DMS153 treated with DMSO at 0.1 percent for 48 hours (cell line): Measurements from ENCODE around the gene HP1BP3.

Experiments
- DNase-seq: peaks from one replicate; lab custom pipeline; 2025; ENCODE audit not compliant: unreplicated experiment; lab: John Stamatoyannopoulos, UW

Gene HP1BP3

GRCh38 chr1:20712215-20712577 lies 74.9 kb downstream of the HP1BP3 start:
- DNase-seq = no peak

GRCh38 chr1:20711285-20712214 lies 75.6 kb downstream of the HP1BP3 start:
- no peak for DNase-seq

GRCh38 chr1:20710469-20711284 lies 76.4 kb downstream of the HP1BP3 start:
- DNase-seq = no peak

GRCh38 chr1:20709868-20710267 lies 77.2 kb downstream of the HP1BP3 start:
- no peak for DNase-seq

GRCh38 chr1:20708891-20709290 lies 78.2 kb downstream of the HP1BP3 start:
- DNase-seq = no peak

- no peak for DNase-seq
Measured at GRCh38 chr1:20708057-20708456, 79.0 kb downstream of the HP1BP3 start.

- DNase-seq = no peak
Measured at GRCh38 chr1:20706841-20707240, 80.3 kb downstream of the HP1BP3 start.

GRCh38 chr1:20705203-20705755 lies 81.8 kb downstream of the HP1BP3 start:
- DNase-seq = no peak

GRCh38 chr1:20704390-20705202 lies 82.5 kb downstream of the HP1BP3 start:
- no peak for DNase-seq

- DNase-seq = no peak
Measured at GRCh38 chr1:20703124-20703756, 83.9 kb downstream of the HP1BP3 start.

- no peak for DNase-seq
Measured at GRCh38 chr1:20702416-20702815, 84.7 kb downstream of the HP1BP3 start.

GRCh38 chr1:20701847-20702246 lies 85.3 kb downstream of the HP1BP3 start:
- no peak for DNase-seq

GRCh38 chr1:20701446-20701845 lies 85.7 kb downstream of the HP1BP3 start:
- DNase-seq = no peak

- DNase-seq = no peak
Measured at GRCh38 chr1:20700636-20701215, 86.4 kb downstream of the HP1BP3 start.

- DNase-seq = no peak
Measured at GRCh38 chr1:20699558-20699957, 87.5 kb downstream of the HP1BP3 start.

GRCh38 chr1:20698195-20698910 lies 88.8 kb downstream of the HP1BP3 start:
- no peak for DNase-seq

GRCh38 chr1:20697563-20697962 lies 89.5 kb downstream of the HP1BP3 start:
- DNase-seq = no peak

- peak; percentile 98 for DNase-seq
Measured at GRCh38 chr1:20696397-20697333, 90.4 kb downstream of the HP1BP3 start.
